PC-3 (cell line): ENCODE measurements around the gene DBR1. TPM values are rescaled to one million over a fixed set of nuclear protein-coding genes. Genes with fewer than 3 reads are reported as not detected.

Experiments used
- ATAC-seq: fragments of 200-7000 bp; cut with Tn5 transposase; 2 replicates; pipeline ENCODE4 v1.9.1; 2020; ENCODE audit warnings: mild to moderate bottlenecking, moderate library complexity
- BruUV-seq: library from RNA; stranded (reverse); fragments of 400-500 nt; replicated peaks from 2 replicates; lab custom pipeline; 2021; lab: Mats Ljungman, UMichigan
- CTCF ChIA-PET: fragments of 300-600 bp; sonication (Branson Sonifier 250); formaldehyde crosslinking; loops from one replicate; lab custom pipeline; 2022; ENCODE audit warnings: antibody characterized with exemption; lab: Charles Lee
- POLR2A ChIA-PET: fragments of 300-600 bp; sonication (Branson Sonifier 250); formaldehyde crosslinking; loops from one replicate; lab custom pipeline; 2022; ENCODE audit warnings: antibody characterized with exemption; ENCODE audit not compliant: unreplicated experiment; lab: Charles Lee
- DNase-seq: peaks from one replicate; pipeline ENCODE4 v3.0.0-alpha.2; 2015
- H2AFZ ChIP-seq: fragments of 300-600 bp; sonication (generic); 2 replicates; pipeline ENCODE4 v1.6.0; 2016; ENCODE audit warnings: antibody characterized with exemption, low read length
- H3F3A ChIP-seq: fragments of 300-600 bp; sonication (generic); one replicate; pipeline ENCODE4 v1.6.0; 2017; ENCODE audit warnings: antibody characterized with exemption, low read length, control low read depth, mild to moderate bottlenecking; ENCODE audit not compliant: unreplicated experiment
- H3K27ac ChIP-seq: fragments of 300-600 bp; sonication (generic); 2 replicates; pipeline ENCODE4 v1.5.1; 2016; ENCODE audit warnings: mild to moderate bottlenecking, low read length
- H3K27me3 ChIP-seq: fragments of 300-600 bp; sonication (generic); 2 replicates; pipeline ENCODE4 v1.6.1; 2016; ENCODE audit warnings: low read length, mixed read lengths
- H3K36me3 ChIP-seq: fragments of 300-600 bp; sonication (generic); 2 replicates; pipeline ENCODE4 v1.6.1; 2016; ENCODE audit warnings: low read depth, mixed run types, low read length, mixed read lengths
- H3K4me1 ChIP-seq: fragments of 300-600 bp; sonication (generic); 2 replicates; pipeline ENCODE4 v1.5.1; 2016; ENCODE audit warnings: low read length; ENCODE audit not compliant: insufficient read depth
- H3K4me2 ChIP-seq: fragments of 300-600 bp; sonication (generic); 2 replicates; pipeline ENCODE4 v1.6.0; 2016; ENCODE audit warnings: low read length
- H3K4me3 ChIP-seq: fragments of 300-600 bp; sonication (generic); 2 replicates; pipeline ENCODE4 v1.5.1; 2016; ENCODE audit warnings: mild to moderate bottlenecking, low read length, mixed read lengths
- H3K79me2 ChIP-seq: fragments of 300-600 bp; sonication (generic); 2 replicates; pipeline ENCODE4 v1.6.1; 2017; ENCODE audit warnings: low read length, mixed read lengths
- H3K9ac ChIP-seq: fragments of 300-600 bp; sonication (generic); 2 replicates; pipeline ENCODE4 v1.6.0; 2016; ENCODE audit warnings: mild to moderate bottlenecking, low read length
- H3K9me2 ChIP-seq: fragments of 300-600 bp; sonication (generic); replicated peaks from 2 replicates; pipeline ENCODE4 v1.6.1; 2016; ENCODE audit warnings: mixed run types, low read length, mixed read lengths
- H3K9me3 ChIP-seq: fragments of 300-600 bp; sonication (generic); 2 replicates; pipeline ENCODE4 v1.6.1; 2016; ENCODE audit warnings: low read length, mixed read lengths
- H4K20me1 ChIP-seq: fragments of 300-600 bp; sonication (generic); 2 replicates; pipeline ENCODE4 v1.6.1; 2016; ENCODE audit warnings: low read length, mixed read lengths
- EZH2 ChIP-seq: fragments of 300-600 bp; sonication (generic); IDR thresholded peaks from one replicate; pipeline ENCODE4 v1.6.1; 2017; ENCODE audit warnings: antibody characterized with exemption, mild to moderate bottlenecking, low read length; ENCODE audit not compliant: unreplicated experiment
- intact Hi-C: fragments of 100-400 bp; cut with micrococcal nuclease; formaldehyde crosslinking; loops from 2 replicates; pipeline ENCODE4 v1.9.0; 2023
- total RNA-seq: library from RNA; depleted of rRNA; stranded (reverse); fragments of >200 nt; gene quantifications from 2 replicates; pipeline ENCODE4 v1.2.3, GENCODE V29; 2014
- TF ChIP-seq, protein P1 (sequence below): fragments of 300-600 bp; sonication (generic); conservative IDR thresholded peaks from 2 replicates; pipeline ENCODE4 v1.5.1; 2017; ENCODE audit warnings: antibody characterized with exemption, low read depth, mild to moderate bottlenecking, low read length

Gene DBR1
- total RNA-seq, 1 experiment from 2014 or later: 14.0 TPM

DNA sequence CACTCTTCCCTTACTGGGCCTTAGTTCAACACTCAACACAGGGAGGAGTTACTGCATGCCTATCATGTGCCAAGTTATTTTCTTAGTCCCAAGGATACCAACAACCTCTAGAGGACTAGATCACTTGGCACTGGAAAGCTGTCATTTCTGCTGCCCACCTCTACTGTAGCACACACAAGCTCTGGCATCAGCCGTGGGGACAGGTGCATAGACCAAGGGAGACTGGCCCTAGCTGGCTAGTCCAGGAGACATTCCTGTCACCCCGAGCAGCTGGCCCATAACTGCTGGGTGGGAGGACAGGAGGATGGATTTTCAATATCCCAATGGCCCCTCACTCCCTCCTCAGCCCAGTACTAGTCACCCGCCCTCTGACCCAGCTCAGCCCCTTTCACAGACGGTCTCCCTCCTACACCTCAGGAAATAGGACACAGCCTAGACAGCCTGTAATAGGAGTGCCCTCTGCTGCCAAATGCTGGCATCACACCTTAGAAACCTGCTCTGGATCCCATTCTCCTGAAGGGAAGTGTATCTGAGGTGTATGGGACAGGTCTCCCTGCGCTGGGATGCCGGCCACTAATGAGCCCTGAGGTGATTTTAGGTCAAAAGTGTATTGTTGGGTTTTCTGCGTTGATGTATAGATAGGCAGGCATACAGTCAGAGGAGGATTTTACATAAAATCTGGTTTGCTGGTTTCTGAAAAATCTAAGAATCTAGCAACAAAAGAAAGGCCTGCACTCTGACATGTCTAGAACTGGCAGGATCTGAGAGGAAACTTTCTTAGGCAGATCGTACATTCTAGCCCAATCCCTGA, 55.9 kb downstream of the DBR1 start:
- Histone ChIP-seq H4K20me1 (no peaks in the 10 kb centered on the region), H3K9me3 (no peaks in the 10 kb centered on the region), H3K36me3 (no peaks in the 10 kb centered on the region), H3K4me2 (no peak overlapping the region), H3K4me1 (peaks cover 7% of the 10 kb centered on the region), H3K79me2 (0 out of 2 replicates have a peak, but pooled peaks cover 3% of the 10 kb centered on the region), H3K27ac (no peak overlapping the region), H2AFZ (no peak overlapping the region), H3K27me3 (no peaks in the 10 kb centered on the region), H3F3A (no peaks in the 10 kb centered on the region), H3K9me2 (no peaks in the 10 kb centered on the region), H3K9ac (no peak overlapping the region), H3K4me3 (no peak overlapping the region)
- POLR2A ChIA-PET: no interaction called here
- CTCF ChIA-PET: interaction anchor here (0.6 to 0.9 kb wide), 3 partner anchors 29 to 50 kb away, joined by 3 to 4 read pairs (median 3); no protein-coding TSS in a partner anchor
- TF ChIP-seq EZH2: no peak
- TF ChIP-seq, protein P1, sequence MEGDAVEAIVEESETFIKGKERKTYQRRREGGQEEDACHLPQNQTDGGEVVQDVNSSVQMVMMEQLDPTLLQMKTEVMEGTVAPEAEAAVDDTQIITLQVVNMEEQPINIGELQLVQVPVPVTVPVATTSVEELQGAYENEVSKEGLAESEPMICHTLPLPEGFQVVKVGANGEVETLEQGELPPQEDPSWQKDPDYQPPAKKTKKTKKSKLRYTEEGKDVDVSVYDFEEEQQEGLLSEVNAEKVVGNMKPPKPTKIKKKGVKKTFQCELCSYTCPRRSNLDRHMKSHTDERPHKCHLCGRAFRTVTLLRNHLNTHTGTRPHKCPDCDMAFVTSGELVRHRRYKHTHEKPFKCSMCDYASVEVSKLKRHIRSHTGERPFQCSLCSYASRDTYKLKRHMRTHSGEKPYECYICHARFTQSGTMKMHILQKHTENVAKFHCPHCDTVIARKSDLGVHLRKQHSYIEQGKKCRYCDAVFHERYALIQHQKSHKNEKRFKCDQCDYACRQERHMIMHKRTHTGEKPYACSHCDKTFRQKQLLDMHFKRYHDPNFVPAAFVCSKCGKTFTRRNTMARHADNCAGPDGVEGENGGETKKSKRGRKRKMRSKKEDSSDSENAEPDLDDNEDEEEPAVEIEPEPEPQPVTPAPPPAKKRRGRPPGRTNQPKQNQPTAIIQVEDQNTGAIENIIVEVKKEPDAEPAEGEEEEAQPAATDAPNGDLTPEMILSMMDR: peak; percentile 81
- ATAC-seq (peak; percentile 59), DNase-seq (peak; percentile 84)
- intact Hi-C loops: loop anchor here (1.0 kb wide), 1 partner anchor 51 kb away; no protein-coding TSS in a partner anchor
- no TSS peak for BruUV-seq

DNA sequence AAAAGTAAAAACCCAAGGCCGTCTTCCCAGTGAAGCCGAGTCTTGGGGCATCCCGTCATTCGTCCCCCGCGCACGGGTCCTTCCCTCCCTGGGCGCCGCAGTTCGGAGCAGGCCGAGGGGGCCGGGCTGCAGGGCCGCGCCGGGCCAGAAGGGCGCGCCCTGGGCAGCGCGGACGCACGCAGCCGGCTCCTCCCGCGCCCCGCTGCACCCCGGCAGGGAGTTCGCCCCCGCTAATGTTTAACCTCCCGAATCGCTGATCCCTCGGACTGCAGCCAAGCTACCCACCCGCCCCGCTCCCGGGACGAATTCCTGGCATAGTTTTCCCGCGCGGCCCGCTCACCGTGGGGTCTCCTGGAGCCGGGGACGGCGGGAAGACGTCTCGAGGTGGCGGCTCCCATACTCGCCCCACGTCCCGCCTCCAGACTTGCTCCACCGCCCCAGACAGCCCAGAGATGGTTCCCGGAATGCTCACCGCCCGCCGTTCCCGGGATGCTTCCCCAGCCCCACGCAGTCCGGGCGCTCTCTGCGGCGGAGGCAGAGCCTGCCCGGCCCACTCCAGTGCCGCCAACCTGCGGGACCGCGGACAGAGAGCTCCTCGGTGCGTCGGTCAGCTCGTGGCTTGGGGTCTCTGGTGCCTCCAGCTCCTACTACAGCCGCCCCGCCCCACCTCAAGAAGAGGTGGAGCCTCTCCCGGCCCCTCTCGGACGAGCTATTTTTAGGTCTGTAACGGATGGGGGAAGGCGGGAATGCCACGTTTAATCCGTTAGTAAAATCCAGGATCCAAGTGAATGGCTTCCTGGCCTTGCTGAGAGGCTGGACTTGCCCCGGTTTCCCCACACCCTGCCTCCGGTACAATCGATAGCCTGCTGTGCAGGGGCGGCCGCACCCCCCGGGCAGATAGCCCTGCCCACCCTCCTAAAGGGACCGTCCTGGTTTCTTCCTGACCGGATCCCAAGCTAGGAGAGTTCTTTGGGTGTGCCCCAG, 59.4 kb downstream of the DBR1 start, which contains the start of gene DZIP1L:
Gene DZIP1L, minus strand, starts transcription at position 621 of the 984 bp plus-strand sequence. CDS start 11,637 bp downstream, outside the sequence.
- Histone ChIP-seq H3K36me3 (no peaks in the 10 kb centered on the region), H3K9me2 (no peaks in the 10 kb centered on the region), H3K4me3 (peak within 1 kb of the TSS; percentile 90), H3K4me2 (peak within 1 kb of the TSS; percentile 93), H3K4me1 (peaks cover 7% of the 10 kb centered on the region), H2AFZ (peak within 1 kb of the TSS; percentile 98), H3K9me3 (no peaks in the 10 kb centered on the region), H3K9ac (peak within 1 kb of the TSS; percentile 85), H3K79me2 (0 out of 2 replicates have a peak, but pooled peaks cover 3% of the 10 kb centered on the region), H3F3A (no peaks in the 10 kb centered on the region), H3K27me3 (no peaks in the 10 kb centered on the region), H3K27ac (peak within 1 kb of the TSS; percentile 41), H4K20me1 (no peaks in the 10 kb centered on the region)
- DNase-seq (peak; percentile 44), ATAC-seq (peak; percentile 83)
- TF ChIP-seq, protein P1: peak; percentile 45; the same call in 1 of the 2 replicates
- no peak for TF ChIP-seq EZH2
- BruUV-seq: TSS peak; percentile 37
- intact Hi-C loops: loop anchor here (2.0 kb wide), 1 partner anchor 36 kb away; no protein-coding TSS in a partner anchor
- CTCF ChIA-PET: interaction anchor here (0.5 to 1.2 kb wide), 3 partner anchors 26 to 45 kb away, joined by 3 to 4 read pairs (median 3); no protein-coding TSS in a partner anchor
- POLR2A ChIA-PET: no interaction called here
